ENCODE data around the gene EPOP. TPM values are rescaled to one million over a fixed set of nuclear protein-coding genes. Genes with fewer than 3 reads are reported as not detected.
"Not testable (repeated sequence)": the region's sequence is repeated elsewhere in the genome, so short reads cannot be mapped to it uniquely, and the experiment has no call there.

EPOP gene
- polyA plus RNA-seq, 3 donors, result 1.7 to 2.7 (median 2.2) TPM

DNA sequence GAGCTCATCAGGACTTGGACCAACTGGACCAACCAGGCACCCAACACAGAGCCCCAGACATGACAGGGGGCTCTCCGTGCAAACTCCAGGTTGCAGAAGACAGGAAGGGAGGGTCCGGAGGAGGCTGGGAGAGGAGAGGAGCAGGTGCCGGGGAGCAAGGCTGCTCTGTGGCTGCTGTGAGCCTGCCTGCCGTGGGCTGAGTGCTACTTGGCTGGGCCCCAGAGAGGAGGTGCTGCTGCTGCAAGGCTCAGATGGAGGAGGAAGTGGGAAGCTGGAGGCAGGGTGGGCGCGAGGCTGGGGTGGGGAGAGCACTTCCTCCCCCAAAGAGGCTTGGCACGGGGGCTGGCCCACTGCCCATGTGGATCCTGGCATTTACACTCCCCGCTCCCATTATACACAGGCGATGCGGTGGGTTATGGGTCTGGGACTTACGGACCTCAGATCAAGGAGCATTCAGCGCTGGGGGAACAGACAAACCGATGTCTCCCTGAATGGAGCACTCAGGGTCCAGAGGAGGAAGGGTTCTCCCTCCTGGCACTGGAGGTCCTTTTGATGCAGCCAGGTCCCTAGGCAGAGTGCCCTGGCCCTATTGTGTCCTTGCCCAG is 15.9 kb downstream of the EPOP start:
- 20 to 60% (median 38%) methylated on average over 12 to 13 of the region's 13 CpGs for WGBS, 3 donors

DNA sequence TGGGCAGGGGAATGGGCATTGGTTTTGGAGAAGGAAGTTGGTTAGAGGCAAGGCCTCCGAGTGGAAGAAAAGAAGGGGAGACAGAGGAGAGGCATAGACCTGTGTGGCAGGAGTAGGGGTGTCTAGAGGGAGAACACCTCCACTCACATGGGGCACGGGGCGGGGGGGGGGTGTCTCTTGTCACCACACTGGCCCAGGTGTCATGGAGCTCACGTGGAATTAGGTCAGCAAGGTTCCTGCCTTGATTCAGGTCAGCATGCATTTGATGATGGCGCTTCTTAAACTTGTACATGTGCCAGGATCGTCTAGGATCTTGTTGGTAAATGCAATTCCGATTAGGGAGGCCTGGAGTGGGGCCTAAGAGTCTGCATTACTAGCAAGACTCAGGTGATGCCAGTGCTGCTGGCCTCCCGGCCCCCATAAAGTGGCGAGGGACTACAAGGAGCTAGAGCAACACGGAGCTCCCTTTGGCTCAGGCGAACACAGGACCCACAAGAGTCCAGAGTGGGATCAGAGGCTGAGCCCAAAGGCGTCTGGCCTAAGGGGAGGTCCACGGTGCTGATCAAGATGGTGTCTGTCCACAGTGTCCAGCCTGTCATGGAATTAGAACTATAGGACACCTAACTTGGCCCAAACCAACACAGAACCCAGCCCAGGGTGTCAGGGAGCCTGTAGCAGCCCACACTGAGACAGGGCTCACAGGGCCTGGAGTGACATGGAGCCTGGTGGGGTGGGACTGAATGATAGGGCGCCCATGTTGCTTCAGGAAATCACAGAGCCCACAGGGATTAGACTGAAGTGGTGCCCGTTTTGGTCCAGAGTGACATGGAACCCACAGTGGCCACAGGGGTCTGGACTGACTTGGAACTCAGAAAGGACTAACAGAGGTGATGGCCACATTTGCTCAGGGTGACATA is 16.7 kb downstream of the EPOP start:
- WGBS, 3 donors, result 70 to 85% (median 81%) methylated on average over 15 of the region's 15 CpGs
- H3K27ac ChIP-seq (ENCODE audit: low read depth, low read length), result no peak overlapping the region

More for the DNA sequence above, 15.9 kb downstream of the EPOP start:
- H3K27ac ChIP-seq (ENCODE audit: low read depth, low read length), result no peak overlapping the region

DNA sequence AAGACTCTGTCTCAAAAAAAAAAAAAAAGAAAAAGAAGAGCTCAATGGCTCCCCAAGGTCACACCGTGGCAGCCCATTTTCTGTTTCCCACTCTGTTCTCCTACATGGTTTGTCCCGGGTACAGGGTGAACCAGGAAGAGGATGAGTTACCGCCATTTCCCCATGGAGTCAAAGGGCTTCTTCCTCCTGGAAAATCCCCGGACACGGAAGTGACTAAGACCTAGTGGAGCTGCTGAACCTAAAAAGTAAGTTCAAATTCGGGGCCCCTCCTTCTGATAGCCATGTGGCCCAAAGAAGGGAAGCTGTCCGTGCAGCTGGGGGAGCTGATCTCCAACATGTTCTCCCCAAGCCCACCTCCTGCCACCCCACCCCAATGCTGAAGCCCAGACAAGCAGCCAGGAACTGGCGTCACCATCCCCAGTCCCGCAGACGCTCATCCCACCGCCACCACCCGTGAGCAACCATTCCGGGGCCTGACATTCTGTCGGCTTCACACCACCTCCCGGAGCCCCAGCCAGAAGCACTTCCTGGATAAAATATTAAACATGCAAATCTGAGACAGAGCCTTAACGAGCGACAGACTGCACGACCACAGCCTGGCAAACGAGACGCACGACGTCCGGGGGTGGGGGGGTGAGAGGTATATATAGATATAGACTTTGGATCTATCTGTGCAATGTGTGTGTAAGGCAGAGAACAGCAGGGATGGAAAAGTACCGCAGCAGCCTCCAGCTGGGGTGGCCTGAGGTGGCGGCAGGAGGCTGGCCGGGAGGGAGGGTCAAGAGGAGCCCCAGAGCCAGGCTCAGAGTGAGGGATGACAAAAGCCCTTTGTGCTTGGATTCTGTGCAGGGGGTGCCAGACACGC is 17.6 kb downstream of the EPOP start:
- 45 to 63% (median 61%) methylated on average over 27 of the region's 27 CpGs for WGBS, 3 donors
- H3K27ac ChIP-seq (ENCODE audit: low read depth, low read length), result no peak overlapping the region

DNA sequence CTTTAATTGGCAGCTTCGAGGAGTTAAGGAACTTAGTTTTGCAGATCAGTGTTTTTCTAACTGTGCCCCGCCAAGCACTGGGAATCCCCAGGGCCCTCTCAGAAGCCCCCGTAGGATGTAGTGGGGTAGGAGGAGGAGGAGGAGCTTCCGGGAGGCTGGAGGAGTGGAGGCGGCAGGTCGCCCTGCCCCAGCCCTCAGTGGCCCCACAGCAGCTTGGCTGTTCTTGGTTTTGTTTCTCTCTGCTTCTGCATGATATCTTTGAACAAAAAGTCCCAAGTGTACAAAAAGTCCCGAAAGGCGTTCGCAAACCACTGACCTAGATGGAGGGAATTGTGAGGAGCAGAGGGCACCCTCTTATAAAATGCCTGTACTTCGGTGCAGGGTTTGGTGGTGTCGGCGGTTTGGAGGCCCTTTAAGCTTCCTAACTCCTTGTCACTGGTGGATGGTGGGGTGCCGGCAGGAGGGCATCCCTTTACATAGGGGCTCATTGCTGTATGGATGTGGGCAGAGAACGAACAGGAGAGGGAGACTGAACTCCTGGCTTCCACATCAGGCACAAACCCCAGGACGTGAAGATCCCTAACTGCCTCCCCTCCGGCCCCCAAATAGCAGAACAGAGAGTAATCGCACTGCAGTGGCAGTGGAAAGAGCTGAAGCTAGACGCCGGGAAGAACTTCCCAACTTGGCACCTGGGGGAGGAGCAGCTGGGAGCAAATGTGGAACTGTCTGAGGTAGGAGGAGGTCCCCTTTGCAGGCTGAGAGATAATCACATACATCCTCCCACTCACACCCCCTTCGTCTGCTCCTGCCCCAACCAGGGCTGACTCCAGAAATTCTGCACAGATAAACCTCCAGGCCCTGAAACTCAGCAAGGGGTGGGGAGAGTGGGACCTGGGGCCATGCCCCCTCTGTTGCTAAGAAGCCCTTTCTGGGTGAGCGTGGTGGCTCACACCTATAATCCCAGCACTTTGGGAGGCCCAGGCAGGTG is 20.1 kb downstream of the EPOP start:
- WGBS, 3 donors, result 40 to 58% (median 40%) methylated on average over 21 of the region's 21 CpGs
- H3K27ac ChIP-seq (ENCODE audit: low read depth, low read length), result no peak overlapping the region

DNA sequence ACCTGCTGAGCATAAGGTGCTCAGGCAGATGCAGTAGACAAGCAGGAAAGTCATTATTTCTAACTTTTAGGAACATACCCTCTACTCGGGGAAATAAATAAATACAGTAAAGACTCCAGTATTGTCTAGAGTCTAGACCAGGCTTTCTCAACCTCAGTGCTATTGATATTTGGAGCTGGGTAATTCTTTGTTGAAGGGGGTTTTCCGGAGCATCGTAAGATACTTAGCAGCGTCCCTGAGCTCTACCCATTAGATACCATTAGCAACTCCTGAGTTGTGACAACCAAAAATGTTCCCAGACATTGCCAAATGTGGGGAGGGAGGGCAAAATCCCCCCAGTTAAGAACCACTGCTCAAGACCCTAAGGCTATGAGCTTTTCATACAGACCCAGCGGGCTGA is 21.1 kb downstream of the EPOP start:
- 80 to 87% (median 87%) methylated on average over 5 of the region's 5 CpGs for WGBS, 3 donors
- H3K27ac ChIP-seq (ENCODE audit: low read depth, low read length), result no peak overlapping the region

DNA sequence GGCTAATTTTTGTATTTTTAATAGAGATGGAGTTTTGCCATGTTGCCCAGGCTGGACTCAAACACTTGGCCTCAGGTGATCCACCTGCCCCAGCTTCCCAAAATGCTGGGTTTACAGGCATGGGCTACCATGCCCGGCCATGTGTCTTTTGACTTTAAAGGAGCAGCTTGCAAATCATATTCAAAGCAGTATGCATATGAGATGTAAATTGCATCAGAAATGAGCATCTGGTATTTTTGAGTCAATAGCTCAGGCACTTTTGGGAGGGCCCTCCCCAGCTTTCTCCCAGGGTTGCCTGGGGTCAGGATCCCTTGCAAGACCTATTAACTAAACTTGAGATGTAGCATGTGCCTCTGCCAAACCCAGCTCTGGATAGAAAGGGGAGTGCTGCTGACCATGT is 21.5 kb downstream of the EPOP start:
- 90 to 96% (median 95%) methylated on average over 1 of the region's 1 CpG for WGBS, 3 donors
- no peak overlapping the region for H3K27ac ChIP-seq (ENCODE audit: low read depth, low read length)

DNA sequence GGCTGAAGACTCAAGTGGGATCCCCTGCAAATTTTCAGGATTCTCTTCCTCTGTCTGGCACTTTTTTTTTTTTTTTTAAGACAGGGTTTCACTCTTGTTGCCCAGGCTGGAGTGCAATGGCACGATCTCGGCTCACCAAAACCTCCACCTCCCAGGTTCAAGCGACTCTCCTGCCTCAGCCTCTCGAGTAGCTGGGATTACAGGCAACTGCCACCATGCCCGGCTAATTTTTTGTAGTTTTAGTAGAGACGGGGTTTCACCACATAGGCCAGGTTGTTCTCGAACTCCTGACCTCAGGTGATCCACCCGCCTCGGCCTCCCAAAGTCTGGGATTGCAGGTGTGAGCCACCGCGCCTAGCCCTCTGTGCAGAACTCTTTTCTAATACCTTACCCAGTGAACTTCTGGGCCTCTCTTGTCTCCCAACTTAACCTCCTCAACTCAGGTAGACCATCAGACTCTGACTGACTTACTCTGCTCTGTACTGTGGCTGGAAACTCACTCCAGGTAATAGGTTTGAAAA is 24.0 kb downstream of the EPOP start:
- 83 to 92% (median 91%) methylated on average over 11 of the region's 11 CpGs for WGBS, 3 donors
- not testable (repeated sequence) for H3K27ac ChIP-seq (ENCODE audit: low read depth, low read length)

DNA sequence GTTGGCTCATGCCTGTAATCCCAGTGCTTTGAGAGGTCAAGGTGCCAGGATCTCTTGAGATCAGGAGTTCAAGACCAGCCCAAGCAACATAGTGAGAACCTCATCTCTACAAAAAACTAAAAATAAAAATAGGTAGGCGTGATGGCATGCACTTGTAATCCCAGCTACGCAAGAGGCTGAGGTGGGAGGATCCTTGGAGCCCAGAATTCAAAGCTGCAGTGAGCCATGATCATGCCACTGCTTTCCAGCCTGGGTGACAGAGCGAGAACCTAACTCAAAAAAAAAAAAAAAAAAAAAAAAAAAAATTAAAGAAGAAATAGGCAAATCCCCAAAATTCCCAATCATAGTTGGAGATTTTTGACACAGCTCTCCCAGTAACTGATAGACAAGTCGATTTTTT is 36.8 kb downstream of the EPOP start:
- H3K27ac ChIP-seq (ENCODE audit: low read depth, low read length), result no peak overlapping the region
- WGBS, 3 donors, result 78 to 91% (median 86%) methylated on average over 4 of the region's 4 CpGs

DNA sequence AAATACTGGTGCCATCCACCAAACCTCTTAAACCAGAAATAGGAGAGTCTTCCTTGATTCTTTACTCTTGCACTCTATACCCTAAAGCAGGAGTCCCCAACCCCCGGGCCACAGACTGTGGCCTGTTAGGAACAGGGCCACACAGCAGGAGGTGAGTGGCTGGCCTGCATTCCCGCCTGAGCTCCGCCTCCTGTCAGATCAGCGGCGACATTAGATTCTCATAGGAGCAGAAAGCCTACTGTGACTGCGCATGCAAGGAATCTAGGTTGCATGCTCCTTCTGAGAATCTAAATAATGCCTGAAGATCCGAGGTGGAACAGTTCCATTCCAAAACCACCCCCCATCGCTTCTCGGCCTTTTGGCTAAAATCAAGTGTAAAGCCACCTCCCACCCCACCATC is 38.7 kb downstream of the EPOP start:
- H3K27ac ChIP-seq (ENCODE audit: low read depth, low read length), result no peak overlapping the region
- 60 to 69% (median 66%) methylated on average over 9 of the region's 9 CpGs for WGBS, 3 donors

DNA sequence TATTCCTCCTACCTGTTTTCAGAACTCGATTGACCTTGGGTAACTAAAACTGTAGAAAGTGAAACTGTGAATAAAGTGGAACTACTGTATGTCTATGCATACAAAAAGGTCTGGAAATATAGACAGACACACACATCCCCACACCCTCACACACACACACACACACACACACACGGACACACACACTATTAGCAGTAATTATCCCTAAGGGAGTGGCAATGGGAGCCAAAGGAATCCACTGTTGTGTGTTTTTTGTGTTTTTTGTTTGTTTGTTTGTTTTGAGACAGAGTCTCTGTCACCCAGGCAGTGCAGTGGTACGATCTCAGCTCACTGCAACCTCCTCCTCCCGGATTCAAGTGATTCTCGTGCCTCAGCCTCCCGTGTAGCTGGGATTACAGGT is 42.4 kb downstream of the EPOP start:
- WGBS, 3 donors, result 70 to 81% (median 71%) methylated on average over 6 of the region's 6 CpGs

DNA sequence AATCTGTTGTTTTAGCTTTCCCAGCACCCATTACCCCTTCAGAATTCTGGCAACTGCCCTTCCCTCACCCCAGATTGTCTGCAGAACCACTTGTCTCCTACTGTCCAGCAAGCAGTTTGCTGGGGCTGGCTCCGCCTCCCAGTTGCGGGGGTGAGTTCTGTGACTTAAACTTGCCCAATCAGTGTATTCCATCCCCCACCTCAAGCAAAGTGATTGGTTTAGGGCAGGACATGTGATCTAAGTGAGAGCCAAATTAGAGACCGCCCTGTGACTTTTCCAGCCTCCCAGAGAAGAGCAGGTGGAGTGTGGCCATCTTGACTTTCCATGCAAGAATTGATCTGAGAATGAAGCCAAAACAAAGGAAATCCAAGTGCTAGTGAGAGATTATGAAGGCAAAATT is 46.3 kb downstream of the EPOP start:
- 63 to 90% (median 81%) methylated on average over 3 of the region's 3 CpGs for WGBS, 3 donors

More for the DNA sequence above, 42.4 kb downstream of the EPOP start:
- no peak overlapping the region for H3K27ac ChIP-seq (ENCODE audit: low read depth, low read length)

DNA sequence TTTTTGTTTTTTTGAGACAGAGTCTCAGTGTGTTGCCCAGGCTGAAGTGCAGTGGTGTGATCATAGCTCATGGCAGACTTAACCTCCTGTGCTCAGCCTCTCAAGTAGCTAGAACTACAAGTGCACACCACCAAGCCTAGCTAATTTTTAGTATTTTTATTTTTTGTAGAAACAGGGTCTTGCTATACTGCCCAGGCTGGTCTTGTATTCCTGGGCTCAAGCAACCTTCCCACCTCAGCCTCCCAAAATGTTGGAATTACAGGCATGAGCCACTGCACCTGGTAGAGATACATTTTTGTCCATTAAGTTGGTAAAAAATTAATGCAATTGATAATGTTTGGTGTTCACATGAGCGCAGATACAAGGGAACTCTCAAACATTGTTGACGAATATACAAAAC is 46.8 kb downstream of the EPOP start:
- 88 to 97% (median 91%) methylated on average over 2 of the region's 2 CpGs for WGBS, 3 donors
- no peak overlapping the region for H3K27ac ChIP-seq (ENCODE audit: low read depth, low read length)

More for the DNA sequence above, 46.3 kb downstream of the EPOP start:
- H3K27ac ChIP-seq (ENCODE audit: low read depth, low read length), result no peak overlapping the region

DNA sequence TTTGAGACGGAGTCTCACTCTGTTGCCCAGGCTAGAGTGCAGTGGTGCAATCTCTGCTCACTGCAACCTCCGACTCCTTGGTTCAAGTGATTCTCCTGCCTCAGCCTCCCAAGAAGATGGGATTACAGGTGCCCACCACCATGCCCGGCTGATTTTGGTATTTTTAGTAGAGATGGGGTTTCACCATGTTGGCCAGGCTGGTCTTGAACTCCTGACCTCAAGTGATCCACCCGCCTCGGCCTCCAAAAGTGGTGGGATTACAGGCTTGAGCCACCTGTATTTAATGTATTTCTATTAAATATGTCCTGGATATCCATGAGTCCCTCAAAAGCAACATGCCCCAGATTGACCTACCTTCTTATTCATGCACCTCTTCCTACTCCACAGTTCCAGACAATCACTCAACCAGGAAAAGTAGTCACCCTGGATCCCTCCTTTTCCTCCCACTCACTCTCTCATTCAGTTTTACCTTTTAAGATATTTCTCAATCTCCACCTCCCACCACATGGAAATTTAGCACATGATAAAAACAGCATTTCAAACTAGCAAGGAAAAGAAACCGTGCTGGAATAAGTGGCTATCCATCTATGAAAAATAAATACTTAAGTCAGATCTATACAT is 48.0 kb downstream of the EPOP start:
- WGBS, 3 donors, result 83 to 86% (median 85%) methylated on average over 6 of the region's 6 CpGs
- not testable (repeated sequence) for H3K27ac ChIP-seq (ENCODE audit: low read depth, low read length)

DNA sequence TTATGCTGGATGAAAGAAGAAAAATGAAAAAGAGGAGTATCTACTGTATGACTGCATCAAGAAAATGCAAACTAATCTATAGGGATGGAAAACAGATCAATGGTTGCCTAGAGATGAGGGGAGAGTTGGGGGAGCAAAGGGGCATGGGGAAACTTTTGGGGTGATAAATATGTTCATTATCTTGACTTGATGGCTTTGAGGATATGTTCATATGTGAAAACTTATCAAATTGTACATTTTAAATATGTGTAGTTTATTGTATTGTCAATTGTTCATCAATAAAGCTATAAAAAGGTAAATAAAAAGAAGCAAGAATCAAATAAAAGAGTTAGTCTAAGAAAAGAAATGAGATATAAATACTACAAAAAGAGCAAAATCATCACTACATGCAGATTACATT is 49.3 kb downstream of the EPOP start:
- H3K27ac ChIP-seq (ENCODE audit: low read depth, low read length), result no peak overlapping the region

DNA sequence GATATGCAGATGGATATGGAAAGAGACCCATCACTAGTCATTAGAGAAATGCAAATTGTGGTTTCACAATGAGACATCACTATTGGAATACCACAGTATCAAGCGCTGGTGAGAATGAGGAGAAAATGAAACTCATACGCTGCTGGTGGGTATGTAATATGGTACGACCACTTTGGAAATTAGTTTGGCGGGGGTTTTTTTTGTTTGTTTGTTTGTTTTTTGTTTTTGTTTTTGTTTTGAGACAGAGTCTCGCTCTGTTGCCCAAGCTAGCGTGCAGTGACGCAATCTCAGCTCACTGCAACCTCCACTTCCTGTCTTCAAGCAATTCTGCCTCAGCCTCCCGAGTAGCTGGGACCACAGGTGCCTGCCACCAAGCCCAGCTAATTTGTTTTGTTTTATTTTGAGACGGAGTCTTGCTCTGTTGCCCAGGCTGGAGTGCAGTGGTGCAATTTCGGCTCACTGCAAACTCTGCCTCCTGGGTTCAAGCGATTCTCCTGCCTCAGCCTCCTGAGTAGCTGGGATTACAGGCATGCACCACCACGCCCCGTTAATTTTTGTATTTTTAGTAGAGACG is 49.9 kb downstream of the EPOP start:
- WGBS, 3 donors, result 72 to 85% (median 76%) methylated on average over 14 of the region's 14 CpGs

More for the DNA sequence above, 49.9 kb downstream of the EPOP start:
- H3K27ac ChIP-seq (ENCODE audit: low read depth, low read length), result not testable (repeated sequence)

All from adipose tissue (tissue), 3 donors.